Fibroblast of villous mesenchyme (primary cell): ENCODE data around the gene JMJD4. TPM values are rescaled to one million over a fixed set of nuclear protein-coding genes. Genes with fewer than 3 reads are reported as not detected.
A peak's percentile ranks its signal among the peaks of the same experiment; 100 is the strongest.

Experiments
- DNase-seq: peaks from one replicate; pipeline ENCODE4 v3.0.0-alpha.2; 2010; ENCODE audit warnings: low read depth
- H3K4me3 ChIP-seq: 2 replicates; pipeline ENCODE4 v1.5.1; 2011; ENCODE audit warnings: low read depth, mild to moderate bottlenecking, low read length
- total RNA-seq: library from RNA; depleted of rRNA; stranded (reverse); fragments of >200 nt; gene quantifications from 2 replicates; pipeline ENCODE4 v1.2.3, GENCODE V29; 2012
- TF ChIP-seq, protein P1 (sequence below): IDR thresholded peaks from 2 replicates; pipeline ENCODE4 v1.5.1; 2012; ENCODE audit warnings: low read depth, mild to moderate bottlenecking, low read length; ENCODE audit not compliant: insufficient read depth

JMJD4 gene
- total RNA-seq, 1 donor: 25.5 TPM

DNA sequence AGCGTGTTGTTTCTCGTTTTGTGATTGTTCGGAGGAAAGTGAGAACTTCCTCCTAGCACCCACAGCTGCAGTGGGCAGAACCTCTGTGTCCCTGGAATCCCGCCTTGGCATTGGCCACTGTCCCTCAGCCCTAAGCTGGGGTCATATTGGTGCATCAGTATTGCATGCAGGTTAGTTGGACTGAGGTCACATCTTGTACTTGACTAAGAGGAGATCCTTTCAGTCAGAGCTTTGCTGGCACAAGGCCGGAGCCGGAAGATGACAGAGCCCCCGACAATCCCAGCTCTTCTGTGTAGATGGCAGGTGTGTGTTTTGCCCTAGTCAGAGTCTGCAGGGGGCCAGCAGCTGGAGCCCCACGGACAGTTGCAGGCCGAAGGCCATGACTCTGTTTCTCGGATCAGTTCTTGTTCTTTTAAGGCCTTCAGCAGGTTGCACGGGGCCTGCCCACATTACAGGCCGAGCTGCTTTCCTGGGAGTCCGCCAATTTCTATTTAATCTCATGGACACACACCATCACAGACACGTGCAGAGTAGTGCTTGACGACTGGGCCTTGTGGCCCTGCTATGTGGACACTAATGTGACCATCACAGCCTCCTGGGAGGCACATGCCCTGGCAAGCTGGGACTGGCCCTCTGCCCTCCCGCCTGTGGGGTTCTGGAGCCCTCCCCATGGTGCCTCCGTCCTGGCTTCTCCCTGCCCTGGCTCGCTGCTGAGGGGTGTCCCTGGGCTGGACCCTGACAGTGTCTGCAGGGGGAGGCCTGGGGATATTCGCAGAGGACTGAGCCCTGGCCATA, 15.0 kb upstream of the JMJD4 start:
- DNase-seq: no peak
- TF ChIP-seq, protein P1, sequence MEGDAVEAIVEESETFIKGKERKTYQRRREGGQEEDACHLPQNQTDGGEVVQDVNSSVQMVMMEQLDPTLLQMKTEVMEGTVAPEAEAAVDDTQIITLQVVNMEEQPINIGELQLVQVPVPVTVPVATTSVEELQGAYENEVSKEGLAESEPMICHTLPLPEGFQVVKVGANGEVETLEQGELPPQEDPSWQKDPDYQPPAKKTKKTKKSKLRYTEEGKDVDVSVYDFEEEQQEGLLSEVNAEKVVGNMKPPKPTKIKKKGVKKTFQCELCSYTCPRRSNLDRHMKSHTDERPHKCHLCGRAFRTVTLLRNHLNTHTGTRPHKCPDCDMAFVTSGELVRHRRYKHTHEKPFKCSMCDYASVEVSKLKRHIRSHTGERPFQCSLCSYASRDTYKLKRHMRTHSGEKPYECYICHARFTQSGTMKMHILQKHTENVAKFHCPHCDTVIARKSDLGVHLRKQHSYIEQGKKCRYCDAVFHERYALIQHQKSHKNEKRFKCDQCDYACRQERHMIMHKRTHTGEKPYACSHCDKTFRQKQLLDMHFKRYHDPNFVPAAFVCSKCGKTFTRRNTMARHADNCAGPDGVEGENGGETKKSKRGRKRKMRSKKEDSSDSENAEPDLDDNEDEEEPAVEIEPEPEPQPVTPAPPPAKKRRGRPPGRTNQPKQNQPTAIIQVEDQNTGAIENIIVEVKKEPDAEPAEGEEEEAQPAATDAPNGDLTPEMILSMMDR: no peak
- H3K4me3 ChIP-seq: no peak overlapping the region

DNA sequence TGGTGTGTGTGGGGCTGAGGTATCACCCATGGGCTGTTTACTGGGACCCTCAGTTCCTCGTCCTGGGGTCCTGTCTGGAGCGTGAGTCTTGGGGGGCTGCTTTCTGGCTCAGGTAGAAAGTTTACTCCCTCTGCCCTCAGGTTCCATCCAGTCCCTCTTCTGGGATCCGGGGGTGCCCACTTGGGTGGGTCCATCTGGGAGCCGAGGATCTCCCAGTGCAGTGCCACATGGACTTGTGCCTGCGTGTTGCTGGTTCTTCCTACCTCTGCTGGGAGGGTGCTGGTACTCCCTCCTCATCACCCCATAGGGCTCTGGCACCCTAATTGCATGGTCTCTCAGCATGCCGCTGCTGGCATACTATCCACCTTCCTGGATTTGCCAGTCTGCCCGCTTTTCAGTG, 14.1 kb upstream of the JMJD4 start:
- TF ChIP-seq, protein P1: no peak
- no peak overlapping the region for H3K4me3 ChIP-seq
- no peak for DNase-seq

DNA sequence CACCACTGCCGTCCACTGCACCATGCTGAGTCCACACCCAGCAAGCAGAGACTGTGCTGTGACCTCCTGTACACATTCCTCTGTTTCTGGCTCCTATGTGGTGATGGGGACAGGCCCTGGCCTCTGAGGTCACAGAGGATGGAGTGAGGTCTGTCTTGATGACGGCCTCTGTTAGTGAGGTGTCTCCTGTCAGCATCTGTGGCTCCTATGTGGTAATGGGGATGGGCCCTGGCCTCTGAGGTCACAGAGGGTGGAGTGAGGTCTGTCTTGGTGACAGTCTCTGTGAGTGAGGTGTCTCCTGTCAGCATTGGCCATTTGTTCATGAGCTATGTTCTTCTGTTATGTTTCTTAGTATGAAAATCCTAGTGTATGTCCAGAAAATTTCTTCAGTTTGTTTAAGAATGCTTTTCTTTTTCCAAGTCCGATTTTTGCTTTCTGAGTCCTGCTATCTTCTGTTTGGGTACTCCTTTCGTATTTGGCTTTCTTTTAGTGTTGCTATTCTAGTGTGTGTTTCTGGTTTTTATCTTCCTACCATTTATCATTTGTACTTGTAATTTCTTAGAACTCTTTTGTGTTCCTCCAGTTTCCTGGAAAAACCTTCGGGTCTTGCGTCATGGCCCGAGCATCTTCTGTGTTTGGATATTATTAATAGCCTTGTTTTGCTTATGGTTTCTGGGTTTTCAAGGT, 13.5 kb upstream of the JMJD4 start:
- TF ChIP-seq, protein P1: no peak
- no peak overlapping the region for H3K4me3 ChIP-seq
- DNase-seq: peak; percentile 80

GRCh38 chr1:227747948-227748495, 12.9 kb upstream of the JMJD4 start:
- H3K4me3 ChIP-seq: no peak overlapping the region
- no peak for DNase-seq
- TF ChIP-seq, protein P1: no peak

DNA sequence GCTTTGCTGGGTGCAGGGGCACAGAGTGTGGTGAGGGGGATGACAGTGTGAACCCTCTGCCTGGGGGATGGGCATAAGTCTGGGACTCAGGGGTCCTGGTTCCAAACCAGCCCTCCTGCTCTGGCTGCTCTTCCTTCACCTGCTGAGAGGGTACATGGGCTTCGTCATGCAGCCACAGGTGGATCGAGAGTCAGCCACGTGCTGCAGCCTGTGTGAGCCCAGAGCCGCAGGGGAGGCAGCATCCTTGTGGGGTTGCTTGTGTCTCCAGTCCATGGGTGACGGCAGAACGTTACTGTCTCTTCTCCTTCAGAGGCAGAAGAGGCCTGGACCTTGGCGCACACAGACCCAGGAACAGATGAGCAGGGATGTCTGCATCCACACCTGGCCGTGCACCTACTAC, 12.3 kb upstream of the JMJD4 start:
- no peak overlapping the region for H3K4me3 ChIP-seq
- TF ChIP-seq, protein P1: no peak

DNA sequence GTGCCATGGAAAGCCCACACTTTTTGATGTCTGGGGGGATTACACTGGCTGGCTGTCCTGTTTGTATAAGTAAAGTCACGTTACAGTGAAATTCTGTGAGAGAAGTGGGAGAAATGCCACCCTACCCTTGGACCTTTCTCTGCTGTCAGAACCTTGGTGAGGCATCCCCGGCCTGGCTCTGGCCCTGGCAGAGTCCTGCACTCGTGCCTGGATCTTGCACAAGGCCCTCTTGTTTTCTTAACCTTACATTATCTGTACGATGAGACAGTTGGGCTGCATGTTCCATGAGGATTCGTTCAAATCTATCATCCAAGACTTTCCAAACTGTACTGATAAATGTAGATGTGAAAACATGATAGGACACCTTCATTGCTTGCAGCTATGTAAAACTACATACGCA, 11.6 kb upstream of the JMJD4 start:
- TF ChIP-seq, protein P1: no peak

More for the DNA sequence above, 12.3 kb upstream of the JMJD4 start:
- no peak for DNase-seq

More for the DNA sequence above, 11.6 kb upstream of the JMJD4 start:
- no peak overlapping the region for H3K4me3 ChIP-seq
- DNase-seq: no peak
